Renal cortical epithelial cell (primary cell): ENCODE results near the gene C16orf74. TPM values are rescaled to one million over a fixed set of nuclear protein-coding genes. Genes with fewer than 3 reads are reported as not detected.

Source experiments
- DNase-seq: peaks from one replicate; pipeline ENCODE4 v3.0.0-alpha.2; 2011; ENCODE audit warnings: low read depth
- total RNA-seq: library from RNA; depleted of rRNA; stranded (reverse); fragments of >200 nt; gene quantifications from 2 replicates; pipeline ENCODE4 v1.2.3, GENCODE V29; 2014

The C16orf74 gene
- total RNA-seq, 1 donor from 2014 or later = 1.6 TPM

DNA sequence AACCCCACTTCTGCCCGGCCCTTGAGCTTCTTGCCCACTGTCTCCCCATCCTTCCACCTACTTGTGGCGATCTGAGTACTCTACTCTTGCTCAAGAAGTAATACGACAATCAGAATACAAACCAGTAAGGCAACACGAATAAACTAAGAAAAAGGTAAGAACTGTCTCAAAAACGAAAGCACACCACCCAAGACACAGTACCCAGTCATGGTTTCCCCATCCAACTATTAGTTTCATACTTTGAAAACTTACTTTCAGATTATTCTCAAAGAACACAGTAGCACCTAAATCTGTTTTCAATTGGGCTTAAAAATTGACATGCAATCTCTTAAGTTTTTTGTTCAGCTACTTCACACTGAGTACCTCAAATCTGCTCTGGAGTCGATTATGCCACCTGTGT lies 76.1 kb downstream of the C16orf74 start:
- DNase-seq = no peak

DNA sequence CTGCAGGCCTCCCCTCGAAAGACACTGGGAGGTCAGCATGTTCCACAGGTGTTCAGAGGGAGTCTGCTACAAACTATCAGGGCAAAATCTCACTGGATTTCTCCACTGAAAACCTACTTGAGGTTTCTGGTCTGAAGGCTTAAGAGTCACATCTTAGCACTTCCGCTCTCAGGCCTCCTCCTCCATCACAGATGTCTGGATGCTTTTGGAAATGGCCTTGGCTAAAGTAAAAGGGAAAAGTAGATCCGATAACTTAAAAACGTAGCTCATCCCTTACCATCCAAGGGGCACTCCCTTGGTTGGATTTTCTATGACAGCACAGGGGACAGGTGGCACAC lies 76.5 kb downstream of the C16orf74 start:
- DNase-seq = no peak

DNA sequence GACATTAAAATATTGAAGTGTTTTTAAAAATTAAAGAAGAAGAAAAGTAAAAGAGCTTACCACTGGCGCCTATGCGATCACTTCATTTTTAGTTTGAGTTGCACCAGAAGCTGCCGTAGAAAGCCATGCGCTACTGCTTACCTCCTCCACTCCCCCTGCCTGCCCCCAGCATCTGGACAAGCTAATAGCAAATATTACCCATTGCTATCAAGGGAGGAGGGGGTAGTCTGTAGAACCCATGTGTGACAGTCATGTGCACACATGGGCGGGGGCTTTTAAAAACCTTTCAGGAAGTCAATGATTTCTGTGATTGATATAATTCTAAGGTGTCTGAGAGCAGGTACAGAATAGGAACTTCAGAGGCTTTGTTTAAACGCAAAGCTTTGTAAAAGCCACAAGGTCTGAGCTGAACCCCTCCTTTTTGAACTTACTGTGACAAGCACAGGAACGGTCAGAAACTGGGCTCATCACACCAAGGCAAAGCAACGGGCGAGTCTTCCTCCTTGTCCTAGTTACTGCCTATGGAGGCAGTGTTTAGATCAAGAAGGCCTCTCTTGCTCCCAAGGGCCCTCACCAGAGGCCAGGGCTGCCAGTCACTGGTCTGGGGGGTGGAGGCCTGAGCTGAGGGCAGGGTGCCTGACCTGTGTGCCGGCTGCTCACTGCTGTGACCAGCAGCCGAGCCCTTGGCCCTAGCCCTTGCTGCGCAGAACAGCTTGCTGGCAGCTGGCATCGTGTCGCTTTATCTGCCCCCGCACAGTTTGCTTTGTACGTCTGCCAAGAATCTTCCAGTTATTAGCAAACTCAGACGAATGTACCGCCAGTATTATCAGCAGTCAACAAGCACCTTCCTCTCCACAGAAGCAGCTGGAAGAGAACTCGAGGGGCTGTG lies 77.1 kb downstream of the C16orf74 start:
- DNase-seq = peak; percentile 15

DNA sequence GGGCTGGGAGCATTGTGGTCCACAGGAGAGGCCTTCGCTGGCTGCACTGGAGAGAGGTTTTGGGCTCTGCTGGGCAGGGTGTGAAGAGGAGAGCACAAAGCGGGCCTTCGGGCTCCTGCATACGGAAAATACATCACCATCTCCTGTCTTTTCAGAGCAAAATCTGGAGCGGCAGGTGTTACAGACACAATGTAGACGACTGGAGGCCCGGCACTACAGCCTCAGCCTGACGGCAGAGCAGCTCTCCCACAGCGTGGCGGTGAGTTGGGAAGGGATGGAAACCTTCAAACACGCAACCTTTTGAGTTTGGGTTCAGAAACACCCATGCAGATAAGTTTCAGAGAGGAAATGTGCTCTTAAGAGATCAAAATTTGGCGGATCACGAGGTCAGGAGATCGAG lies 80.1 kb downstream of the C16orf74 start:
- no peak for DNase-seq

DNA sequence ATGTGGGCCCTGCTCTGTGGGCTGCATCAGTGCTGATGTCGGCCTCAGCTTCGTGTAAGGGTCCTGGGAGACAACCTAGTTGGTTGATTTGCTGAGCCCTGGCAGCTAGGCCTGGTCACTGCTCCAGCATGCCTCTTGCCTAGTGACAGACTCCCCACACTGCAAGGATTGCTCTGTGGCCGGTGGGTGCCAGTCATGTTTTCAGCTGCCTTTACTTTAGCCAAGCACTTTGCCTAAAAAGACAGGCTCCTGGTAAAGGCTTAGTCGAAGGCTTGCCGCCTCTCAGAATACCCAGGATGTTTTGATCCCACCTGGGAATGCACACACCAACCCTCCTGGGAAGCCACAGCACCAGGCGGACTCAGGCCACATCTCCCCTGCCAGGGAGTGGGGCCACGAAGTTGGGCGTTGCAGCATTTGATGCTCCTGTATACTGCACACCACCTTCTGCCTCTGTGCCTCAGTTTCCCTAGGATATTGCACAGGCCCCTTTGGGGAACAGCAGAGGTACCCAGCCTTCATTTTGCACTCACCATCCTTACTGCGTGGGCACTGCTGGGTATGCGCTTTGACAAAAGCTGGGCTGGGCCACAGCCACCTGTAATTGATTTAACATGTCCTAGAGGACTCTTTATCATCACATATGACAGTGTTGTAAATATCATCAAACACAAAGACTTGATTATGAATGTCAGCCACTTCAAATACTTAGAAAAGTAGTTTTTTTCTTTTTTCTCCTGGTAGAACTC lies 82.0 kb downstream of the C16orf74 start:
- no peak for DNase-seq

DNA sequence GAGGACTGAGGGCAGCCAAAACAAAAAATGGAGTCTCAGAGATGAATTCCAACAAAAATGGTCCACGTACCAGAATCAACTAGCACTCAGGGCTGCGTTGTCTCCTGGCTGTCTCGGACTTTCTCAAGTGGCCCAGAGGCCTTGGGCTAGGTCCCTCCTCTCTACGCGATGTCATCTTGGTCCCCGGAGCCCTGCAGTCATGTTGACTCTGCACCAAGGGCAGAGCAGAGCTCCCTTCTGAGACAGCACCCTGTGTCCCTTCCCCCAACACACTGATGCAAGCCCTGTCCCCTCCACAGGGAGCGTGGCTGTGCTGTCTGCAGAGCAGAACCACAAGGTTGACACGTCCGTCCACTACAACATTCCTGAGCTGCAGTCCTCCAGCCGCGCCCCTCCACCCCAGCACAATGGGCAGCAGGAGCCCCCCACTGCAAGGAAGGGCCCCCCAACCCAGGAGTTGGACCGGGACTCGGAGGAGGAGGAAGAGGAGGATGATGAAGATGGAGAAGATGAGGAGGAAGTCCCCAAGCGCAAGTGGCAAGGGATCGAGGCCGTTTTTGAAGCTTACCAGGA lies 83.0 kb downstream of the C16orf74 start:
- no peak for DNase-seq

DNA sequence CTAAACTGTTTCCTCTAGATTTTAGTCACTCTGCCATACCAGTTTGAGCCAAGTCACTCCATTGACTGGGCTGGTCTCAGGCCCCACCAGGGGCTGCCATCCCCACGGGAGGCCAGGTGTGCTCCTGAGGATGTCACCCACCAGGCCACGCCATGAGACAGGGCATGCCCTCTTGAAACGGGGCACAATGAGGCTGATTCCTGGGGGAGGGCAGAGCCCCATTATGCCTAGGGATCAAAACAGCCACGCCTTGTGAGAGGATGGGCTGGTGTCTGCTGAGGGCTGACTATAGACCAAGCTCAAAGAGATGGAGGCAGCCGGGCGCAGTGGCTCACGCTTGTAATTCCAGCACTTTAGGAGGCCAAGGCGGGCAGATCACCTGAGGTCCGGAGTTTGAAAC lies 83.6 kb downstream of the C16orf74 start:
- DNase-seq = no peak

DNA sequence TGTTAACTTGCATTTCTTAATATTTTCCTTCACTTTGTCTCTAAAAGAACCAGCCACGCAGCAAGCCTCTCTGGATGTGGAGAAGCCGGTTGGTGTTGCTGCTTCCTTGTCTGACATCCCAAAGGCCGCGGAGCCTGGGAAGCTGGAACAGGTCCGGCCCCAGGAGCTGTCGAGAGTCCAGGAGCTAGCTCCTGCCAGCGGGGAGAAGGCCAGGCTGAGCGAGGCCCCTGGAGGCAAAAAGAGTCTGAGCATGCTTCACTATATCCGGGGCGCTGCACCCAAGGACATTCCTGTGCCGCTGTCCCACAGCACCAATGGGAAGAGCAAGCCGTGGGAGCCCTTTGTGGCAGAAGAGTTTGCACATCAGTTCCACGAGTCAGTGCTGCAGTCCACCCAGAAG lies 85.0 kb downstream of the C16orf74 start:
- no peak for DNase-seq

DNA sequence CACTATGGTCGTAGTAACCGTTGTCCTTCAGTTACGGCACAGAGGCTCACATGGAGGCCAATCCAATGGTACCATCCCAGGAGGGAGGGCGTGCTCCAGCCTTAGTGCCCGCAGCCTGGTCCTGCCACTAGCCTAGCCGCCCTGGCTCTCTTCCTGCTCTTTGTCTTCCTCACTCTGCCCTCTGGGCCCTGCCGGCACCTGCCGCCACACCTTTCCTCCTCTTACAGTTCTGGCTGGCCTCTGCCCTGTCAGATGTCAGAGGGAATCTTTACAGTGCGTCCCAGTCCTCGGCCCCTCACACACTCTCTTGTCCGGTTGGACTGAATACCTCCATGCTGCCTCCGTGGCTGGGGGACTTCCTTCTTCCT lies 85.5 kb downstream of the C16orf74 start:
- DNase-seq = no peak

DNA sequence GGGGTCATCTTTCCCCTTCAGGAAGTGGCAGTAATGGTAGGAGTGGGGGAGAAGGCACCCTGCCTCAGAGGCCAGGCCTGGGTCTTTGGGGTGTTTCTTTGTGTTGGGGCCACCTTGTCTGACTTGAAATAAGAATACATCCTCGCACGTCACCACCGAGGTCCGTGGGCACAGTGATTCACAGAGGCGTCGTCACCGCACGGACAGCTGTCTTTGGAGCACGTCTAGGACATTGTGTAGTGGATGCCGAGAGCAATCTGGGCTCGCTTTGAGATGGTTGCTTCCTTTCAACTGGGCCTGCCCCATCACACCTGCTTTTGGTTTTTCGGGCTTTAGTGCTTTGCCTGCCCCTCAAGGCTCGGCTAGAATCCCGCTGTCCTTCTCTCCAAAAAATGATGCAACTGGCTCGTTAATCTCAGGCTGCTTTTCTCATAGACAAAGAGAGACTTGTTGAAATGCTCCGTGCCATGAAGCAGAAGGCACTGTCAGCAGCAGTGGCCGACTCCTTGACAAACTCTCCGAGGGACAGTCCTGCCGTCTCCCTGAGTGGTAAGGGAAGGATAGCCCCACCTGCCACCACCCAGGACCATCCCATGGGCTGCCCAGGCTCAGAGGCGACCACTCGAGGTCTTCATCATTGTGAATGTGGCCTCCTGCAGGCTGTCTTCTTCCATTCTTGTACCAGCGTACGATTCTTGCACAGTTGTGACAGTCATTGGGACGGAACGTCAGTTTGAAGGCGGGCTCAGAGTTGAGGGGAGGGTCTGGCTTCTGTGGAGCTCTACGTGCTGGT lies 86.1 kb downstream of the C16orf74 start:
- DNase-seq = no peak

DNA sequence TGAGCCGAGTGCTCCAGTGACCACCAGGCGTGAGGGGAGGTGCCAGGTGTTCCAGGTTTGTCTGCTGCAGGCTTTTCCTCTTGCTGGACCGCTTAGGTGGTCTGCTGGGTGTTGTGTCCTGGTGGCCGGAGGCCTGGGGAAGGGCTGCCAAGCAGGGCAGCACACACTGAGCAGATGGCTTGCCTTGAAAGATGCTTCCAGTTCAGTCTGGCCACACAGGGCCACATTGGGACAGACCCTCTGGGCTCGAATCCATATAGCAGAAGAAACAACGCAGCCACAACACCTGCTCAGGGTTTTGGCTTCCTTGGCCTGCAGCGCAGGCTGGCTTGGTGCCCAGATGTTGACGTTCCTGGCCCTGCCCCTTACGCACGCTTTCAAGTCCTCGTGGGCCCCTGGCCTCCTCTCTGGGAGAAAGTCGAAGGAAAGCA lies 87.0 kb downstream of the C16orf74 start:
- DNase-seq = no peak

DNA sequence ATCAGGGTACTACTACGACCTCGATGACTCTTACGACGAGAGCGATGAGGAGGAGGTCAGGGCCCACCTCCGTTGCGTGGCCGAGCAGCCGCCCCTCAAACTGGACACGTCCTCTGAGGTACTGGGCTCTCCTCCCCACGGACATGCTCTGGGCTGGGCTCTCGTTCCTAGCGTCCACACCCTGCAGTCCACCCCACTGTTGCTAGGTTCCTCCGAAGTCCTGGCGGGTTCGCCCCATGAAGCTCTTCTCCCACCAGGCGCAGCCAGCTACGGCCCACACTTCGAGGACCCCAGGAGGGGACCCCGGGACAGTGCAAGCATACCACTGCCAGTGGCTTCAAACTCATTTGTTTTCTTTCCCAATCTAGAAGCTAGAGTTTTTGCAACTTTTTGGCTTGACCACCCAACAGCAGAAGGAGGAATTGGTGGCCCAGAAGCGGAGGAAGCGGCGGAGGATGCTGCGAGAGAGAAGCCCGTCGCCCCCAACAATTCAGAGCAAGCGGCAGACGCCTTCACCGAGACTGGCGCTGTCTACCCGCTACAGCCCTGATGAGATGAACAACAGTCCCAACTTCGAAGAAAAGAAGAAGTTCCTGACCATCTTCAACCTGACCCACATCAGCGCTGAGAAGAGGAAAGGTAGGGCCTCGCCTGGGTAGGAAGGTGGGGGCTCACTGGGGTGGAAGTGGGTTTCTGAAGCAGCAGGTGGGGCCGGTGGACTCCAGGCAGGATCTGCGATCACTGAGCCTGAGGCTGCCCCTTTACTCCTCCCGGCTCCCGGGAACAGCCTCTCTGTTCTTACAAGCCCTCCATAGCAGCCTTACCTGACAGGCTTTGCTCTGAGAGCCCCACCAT lies 87.7 kb downstream of the C16orf74 start:
- no peak for DNase-seq

DNA sequence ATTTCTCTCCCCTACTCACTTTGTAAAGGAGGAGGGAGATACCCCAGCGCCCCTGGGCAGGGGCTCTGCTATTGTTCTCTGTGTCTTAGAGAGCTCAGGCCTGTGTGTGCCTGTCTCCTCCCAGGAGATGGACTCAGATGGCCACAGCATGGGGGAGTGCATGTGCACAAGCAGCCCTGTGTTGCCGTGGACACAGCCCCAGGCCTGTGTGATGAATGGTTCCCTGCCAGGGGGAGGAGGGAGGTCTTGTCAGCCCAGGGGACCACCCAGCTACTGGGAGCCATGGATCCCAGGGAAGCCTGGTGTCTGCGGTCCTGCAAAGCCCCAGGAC lies 88.4 kb downstream of the C16orf74 start:
- DNase-seq = no peak

DNA sequence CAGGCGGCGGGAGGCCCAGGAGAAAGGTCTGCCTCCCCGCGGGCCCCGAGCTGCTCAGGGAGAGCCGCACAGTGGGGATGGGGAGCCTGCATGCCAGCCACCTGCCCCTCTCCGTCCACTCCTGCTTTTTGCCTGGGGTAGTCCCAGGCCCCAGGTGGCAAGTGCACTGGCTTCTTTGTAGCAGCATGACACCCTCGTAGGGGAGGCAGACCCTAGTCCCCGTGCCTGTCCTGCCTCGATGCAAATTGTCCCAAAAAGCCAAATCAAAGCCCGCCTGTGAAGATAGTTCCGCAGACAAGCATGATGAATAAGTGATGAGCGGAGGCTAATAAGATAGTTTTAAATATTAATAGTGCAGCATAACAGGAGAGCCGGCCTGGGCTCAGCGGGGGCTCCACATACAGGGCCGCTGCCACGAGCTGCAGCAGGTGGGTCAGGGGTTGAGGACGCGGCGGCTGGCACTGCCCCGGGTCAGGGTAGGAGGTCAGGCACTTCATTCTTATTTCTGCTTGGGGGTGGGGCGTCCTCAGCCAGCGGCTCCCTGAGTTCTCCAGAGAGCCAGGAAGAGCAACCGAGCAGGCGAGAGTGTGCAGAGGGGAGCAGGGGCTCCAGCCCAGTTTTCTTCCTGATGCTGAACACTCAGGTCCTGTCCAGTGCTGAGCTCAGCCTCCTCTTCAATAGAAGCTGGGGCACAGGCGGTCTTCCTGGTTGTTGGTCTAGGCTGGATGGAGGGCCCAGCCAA lies 89.0 kb downstream of the C16orf74 start:
- no peak for DNase-seq

DNA sequence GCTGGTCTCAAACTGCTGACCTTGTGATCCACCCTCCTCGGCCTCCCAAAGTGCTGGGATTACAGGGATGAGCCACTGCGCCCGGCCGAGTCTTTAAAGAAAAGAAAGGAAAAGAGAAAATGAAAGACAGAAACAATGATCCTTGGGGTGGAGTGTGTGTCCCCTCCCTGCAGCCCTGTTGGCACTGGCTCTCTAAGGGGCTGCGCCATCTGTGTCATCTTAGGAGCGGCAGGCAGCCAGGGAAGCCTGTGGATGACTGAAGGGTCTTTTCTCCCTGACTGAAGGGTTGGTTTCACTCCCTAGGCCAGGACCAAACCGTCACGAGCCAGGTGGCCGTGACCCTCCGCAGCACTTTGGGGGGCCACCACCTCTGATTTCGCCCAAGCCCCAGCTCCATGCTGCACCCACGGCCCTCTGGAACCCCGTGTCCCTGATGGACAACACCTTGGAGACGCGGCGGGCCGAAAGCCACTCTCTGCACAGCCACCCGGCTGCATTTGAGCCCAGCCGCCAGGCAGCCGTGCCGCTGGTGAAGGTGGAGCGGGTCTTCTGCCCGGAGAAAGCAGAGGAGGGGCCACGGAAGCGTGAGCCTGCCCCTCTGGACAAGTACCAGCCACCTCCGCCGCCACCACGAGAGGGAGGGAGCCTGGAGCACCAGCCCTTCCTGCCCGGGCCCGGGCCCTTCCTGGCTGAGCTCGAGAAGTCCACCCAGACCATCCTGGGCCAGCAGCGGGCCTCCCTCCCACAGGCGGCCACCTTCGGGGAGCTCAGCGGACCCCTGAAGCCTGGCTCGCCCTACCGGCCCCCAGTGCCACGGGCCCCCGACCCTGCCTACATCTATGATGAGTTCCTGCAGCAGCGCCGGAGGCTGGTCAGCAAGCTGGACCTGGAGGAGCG lies 89.8 kb downstream of the C16orf74 start:
- no peak for DNase-seq

DNA sequence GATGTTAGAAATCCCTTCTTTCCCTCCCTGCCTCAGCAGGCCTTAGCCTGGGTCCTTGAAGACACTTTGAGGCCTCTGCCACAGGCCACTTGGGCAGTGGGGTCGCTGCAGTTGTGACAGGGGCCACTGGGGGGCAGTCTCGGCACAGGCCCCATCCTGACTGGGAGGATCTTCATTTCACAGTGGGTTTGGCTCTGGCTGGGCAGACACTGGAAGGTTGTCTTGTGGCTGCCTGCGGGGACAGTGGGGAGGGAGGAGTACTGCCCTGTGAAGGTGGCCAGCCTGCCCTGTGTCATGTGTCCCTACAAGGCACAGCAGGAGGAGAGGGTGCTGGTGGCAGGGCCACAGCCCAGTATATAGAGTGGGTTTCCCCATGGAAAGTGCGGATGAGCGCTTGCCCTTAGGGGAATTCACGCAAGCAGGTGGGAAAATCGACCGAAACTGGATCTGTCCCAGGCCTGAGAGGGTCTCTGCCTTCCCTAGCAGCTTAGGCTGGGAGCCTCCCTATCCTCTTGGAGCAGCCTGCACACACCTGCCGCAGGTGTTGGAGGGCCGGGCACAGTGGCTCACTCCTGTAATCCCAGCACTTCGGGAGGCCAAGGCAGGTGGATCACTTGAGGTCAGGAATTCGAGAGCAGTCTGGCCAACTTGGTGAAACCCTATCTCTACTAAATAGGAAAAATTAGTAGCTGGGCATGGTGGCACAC lies 90.9 kb downstream of the C16orf74 start:
- peak; percentile 18 for DNase-seq

DNA sequence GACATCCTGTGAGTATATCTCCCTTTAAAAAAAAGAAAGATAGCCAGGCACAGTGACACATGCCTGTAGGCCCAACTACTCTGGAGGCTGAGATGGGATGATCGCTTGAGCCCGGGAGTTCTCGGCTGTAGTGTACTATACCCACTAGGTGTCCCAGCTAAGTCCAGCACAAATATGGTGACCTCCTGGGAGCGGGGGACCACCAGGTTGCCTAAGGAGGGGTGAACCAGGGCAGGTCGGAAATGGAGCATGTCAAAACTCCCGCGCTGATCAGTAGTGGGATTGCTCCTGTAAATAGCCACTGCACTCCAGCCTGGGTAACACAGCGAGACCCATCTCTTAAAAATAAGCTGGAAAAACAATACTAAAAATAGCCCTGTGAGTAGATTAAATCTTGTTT lies 91.6 kb downstream of the C16orf74 start:
- no peak for DNase-seq

DNA sequence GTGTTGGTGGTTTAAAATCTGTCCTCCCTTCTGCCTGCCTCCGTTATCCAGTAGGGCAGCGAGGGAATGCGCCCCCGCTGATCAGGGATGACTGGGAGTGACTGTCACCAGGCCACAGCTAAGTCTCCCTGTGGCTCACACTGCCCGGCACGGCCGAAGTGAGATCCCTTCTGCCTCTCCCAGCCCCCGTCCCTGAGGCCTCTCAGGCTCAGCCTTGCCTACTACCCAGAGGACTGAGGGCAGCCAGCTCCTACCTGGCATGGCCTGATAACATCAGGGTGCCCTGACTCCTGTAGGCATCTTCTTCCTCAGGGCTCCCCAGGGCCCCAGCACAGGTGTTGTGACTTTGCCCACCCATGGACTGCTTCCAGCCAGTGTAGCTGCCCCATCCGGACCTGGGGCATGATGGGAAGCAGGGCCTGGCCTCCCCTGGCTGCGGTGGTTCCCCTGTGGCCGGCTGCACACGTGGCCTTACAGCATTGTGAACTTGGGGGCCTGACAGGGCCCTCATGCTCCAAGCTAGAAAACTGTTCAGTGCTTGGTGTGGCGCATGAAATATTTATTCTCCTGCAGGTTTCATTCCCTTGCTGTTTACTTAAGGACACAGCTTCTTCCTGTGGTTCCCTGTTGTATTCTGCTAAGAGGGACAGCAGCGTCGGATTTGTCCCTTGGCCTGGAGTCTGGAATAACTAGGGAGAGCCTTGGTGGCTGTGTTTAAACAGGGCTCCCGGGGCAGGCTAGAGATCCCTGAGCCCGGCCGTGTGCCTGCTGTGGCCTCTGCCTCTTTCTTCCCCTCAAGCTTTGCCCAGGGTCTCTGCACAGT lies 92.2 kb downstream of the C16orf74 start:
- DNase-seq = no peak
